Lung microvascular endothelial cell (primary cell): ENCODE data around the gene ANGPTL2. TPM values are rescaled to one million over a fixed set of nuclear protein-coding genes. Genes with fewer than 3 reads are reported as not detected.

ENCODE experiments used
- DNase-seq, 2 donors: peaks; one replicate each; pipeline versions ENCODE4 v3.0.0 to v3.0.0-alpha.2; 2010; ENCODE audit warnings: low read depth in 2 of 2
- total RNA-seq: library from RNA; depleted of rRNA; stranded (reverse); fragments of >200 nt; gene quantifications from 2 replicates; pipeline ENCODE4 v1.2.1, GENCODE V29; 2014

The ANGPTL2 gene
- total RNA-seq, 1 donor from 2014 or later, result 5.8 TPM

GRCh38 chr9:127136081-127136879 lies 13.8 kb upstream of the ANGPTL2 start:
- DNase-seq, result no peak

DNA sequence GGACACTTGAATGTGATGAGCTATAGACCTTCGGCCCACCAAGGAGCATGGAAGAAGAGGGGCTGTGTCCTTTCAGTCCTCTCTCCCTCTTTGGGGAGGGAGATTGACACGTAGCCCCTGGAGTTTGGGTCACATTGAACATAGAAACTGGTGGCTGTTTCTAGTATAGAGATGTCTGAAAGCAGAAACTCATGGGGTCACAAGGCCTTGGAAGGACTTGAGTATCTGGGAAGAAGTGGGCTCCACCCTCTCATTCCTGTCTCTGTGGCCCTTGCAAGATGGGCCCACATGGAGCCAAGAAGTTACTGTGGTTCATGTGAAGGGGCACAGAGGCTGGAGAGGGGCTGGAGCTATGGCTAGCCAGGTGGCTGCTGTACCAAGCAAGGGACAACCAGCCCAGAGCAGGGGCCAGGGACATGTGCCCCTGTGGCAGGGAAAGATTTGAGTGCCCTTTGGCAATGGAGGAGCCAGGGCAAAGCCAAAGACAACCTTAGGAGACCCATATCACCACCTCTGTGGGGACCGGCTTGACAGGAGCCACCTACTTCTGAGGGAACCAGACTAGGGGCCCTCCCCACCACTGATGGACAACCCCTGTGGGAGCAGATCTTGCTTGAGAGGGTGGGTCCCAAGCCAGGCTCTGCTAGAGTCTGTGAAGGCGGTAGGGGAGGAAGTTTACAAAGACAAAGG lies 12.8 kb upstream of the ANGPTL2 start:
- DNase-seq, result no peak

DNA sequence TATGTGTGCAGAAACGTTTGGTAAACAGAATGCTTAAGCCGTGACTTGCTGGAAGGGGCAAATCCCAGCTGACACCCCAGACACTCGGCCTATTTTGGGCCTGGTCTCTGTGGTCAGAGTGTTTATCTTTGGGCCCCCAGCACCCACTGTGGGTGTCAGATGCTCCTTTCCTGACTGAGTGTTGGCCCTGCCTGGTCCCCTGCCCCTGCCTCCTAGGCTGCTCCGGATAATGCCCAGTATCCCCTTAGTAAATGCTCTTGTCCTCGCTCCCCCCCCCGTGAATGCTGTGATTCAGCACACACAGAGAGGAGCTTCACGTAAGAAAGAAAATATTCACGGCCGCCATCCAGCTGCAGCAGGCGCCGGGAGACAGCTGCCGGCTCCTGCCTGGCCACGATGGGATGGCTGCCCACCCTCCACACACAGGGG lies 11.3 kb upstream of the ANGPTL2 start:
- DNase-seq, result no peak

DNA sequence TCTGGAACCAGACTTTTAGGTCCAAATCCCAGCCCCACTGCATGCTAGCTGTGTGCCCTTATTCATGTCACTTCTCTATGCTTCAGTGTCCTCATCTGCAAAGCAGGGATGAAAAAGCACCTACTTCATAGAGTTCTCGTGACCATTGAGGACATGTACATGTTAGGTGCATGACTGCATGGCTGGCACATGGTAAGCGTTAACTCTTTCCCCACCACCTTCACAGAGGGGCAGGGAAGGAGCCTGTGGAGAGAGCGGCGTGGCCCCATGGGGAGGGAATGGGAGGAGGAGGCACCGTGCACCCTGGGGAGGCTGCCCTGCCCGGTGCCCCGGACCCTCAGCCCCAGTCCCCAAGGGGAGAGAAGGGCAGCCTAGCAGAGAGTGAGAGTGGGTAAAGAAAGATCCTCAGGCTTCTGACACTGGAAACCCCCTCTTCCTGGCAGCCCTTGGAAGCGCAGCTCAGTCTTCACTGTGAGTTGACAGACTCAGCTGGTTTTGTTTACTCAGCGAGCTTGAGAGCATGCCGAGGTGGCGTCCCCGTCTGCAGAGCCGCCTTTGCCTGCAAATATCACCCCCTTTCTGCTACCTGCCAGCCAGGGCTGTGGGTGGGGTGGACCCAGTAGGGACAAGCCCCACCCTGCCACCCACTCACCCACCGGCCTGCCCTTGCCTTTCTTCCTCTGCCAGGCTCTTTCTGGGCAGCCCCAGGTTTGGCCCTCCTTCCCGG lies 10.6 kb upstream of the ANGPTL2 start:
- no peak for DNase-seq

GRCh38 chr9:127132375-127132774 lies 9.9 kb upstream of the ANGPTL2 start:
- no peak for DNase-seq

DNA sequence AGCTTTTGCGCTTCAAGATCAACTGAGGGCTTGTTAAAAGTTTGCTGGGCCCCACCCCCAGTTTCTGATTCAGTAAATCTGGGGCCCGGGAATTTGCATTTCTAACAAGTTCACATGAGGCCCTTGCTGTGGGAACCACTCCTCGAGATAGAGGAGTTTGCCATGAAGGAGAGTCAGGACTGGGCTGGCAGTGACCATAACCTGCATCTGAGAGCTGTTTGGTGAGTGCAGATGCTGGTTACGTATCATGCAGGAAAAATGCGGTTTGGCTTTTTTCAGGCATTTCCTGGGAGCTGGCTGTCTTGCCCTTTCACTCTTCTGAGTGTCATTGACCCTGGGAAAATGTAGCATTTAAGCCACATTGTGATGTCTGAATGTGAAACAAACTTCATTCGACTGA lies 9.4 kb upstream of the ANGPTL2 start:
- peak in 1 of 2 donors; percentile 45 for DNase-seq

GRCh38 chr9:127130661-127131538 lies 8.5 kb upstream of the ANGPTL2 start:
- no peak for DNase-seq

DNA sequence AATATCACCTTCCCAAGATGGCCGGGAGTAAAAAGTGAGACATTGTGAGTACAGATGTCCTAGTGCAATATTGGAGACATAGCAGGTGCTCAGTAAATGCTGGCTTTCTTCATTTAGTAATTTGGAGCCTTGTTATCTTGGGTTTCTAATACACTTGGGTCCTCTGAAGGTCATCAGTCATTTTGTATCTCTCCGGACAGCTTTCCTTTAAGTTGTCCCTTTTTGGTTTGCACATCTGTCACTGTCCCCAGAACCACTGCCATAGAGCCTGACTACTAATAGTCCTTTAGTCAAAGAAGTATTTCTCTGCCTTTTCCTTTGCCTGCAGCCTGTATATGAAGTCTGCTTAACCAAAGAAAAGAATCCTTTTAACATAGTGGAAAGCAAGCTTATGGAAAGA lies 7.8 kb upstream of the ANGPTL2 start:
- no peak for DNase-seq

DNA sequence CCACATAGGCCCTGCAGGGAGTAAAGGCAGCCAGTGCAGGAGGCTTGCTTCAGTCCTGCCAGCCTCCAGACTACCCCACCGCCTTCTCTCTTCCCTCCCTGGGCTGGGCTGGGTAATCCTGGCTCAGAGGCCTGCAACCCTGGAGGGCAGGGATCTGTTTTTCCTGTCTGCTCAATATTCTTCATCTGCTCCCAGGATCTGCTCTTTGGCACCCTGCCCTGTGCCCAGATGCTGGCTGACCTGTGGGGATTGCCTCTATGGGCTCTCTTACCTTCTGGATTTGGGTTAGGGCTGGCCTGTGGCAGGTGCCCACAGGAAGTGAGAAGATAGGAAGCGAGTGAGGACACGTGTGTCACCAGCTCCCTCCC lies 7.3 kb upstream of the ANGPTL2 start:
- DNase-seq, result no peak

- no peak for DNase-seq
Measured at GRCh38 chr9:127129073-127129717, 6.8 kb upstream of the ANGPTL2 start.

DNA sequence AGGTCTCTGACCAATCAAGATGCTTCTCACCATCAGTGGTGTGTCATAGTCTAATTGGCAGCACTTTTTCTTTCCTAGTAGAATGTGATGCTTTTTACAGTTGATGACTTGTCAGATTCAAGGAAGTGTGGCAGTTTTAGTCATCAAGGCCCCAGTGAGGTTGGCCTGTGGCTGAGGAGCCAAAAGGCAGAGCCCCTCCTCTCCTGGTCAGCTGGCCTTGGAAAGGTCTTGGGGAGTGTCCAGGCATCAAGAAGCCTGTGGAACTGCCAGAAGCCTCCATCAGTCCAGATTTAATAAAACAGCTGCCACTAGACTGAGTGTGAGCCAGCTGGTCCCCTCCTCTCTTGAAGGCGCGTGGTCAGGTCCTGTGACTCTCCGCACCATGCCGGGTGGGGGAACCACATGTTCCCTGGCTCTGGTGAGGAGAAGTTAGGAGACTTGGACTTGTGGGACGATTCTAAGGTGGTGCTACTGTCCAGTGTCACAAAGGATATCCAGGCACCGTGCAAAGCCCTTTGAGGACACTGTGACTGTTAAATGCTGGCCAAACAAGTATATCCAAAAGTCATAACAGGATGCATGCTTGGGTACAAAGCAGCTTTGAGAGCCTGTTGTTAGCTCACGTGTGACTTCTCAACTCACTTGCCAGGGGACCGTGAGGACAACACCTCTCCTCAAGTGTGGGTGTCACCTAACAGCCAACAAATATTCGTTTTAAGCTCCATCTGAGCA lies 6.1 kb upstream of the ANGPTL2 start:
- peak in 1 of 2 donors; percentile 64 for DNase-seq

GRCh38 chr9:127126971-127127370 lies 4.5 kb upstream of the ANGPTL2 start:
- DNase-seq, result no peak

- DNase-seq, result no peak
Measured at GRCh38 chr9:127124792-127125191, 2.4 kb upstream of the ANGPTL2 start.

DNA sequence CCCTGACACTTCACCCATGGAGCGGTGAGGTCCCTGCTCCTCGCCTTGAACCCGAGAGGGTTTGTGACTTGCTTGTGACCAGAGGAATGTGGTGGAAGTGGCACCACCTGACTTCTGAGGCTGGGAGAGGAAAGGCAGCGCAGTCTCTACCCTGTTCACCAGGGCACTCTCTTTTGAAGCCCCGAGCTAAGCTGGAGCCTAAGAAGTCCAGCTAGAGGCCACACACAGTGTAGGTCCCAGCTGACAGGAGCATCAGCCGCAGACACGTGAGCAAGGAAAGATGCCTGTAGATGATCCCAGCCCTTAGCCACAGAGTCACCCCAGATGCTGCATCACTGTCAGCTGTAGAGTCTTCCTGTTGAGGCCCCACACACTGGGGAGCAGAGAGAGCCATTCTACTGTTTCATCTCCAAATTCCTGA lies 1.7 kb upstream of the ANGPTL2 start:
- no peak for DNase-seq

DNA sequence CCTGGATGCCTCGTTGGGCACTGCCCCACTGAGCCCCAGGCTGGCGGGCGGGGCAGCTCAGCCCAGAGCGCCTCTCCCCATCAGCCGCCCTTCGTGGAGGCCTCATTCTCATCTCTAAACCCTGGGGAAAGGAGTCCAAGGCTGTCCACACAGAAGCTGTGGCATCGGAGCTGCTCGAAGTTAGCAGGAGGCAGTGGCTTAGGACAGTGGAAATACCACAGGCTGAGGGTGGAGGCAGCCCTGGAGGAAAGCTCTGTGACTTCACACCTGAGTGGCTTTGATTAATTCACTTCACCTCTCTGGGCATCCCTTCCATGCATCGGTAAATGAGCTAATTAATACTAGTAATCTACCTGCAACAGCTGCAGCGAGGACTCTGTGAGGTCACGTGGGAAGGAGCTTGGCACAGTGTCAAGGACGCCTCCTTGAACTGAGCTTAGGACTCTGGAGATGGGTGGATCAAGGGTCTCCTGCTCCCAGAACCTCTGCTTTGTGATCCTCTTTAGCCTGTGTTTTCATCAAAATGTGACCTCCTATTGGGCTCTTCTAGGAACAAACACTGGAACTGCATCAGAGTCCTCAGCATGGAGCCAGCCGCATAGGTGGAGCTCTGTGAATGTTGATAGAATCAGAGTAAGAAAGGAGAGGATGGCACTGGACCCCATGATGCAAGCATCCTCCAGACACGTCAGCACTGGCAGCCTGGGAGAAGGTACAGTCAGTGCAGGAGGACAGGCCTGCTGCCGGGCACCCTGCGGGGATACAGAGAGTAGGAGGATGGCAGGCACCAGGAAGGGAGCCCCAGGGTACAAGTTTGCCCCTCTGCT lies 842 bp upstream of the ANGPTL2 start:
- peak in 1 of 2 donors; percentile 13 for DNase-seq

DNA sequence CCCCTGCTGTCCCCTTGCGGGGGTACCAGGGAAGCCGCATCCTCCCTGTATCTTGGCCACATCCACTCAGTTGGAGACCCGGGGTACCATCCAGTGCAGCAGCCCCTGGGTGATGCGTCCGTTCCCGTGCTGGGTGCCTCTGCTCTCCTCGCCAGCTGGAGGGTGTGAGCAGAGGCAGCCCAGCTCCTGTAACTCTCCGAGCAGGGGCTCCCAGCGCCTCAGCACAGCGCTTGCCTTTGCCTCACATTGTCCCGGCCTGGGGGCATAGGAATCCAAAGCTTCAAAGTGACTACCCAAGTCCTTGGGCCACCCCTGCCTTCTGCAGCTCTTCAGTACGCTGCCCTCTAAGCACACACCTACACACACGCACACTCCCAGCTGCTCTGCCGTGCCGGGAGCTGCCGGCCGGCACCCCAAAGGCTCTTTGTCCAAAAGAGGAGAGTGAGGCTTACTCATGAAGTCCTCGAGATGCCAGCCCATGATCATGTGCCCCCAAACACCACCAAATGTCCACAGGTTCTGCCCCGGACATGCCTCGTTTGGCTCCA lies 733 bp downstream of the ANGPTL2 start:
- peak; percentile 29 to 41 for DNase-seq

- no peak for DNase-seq
Measured at GRCh38 chr9:127119320-127119709, 3.1 kb downstream of the ANGPTL2 start.

DNA sequence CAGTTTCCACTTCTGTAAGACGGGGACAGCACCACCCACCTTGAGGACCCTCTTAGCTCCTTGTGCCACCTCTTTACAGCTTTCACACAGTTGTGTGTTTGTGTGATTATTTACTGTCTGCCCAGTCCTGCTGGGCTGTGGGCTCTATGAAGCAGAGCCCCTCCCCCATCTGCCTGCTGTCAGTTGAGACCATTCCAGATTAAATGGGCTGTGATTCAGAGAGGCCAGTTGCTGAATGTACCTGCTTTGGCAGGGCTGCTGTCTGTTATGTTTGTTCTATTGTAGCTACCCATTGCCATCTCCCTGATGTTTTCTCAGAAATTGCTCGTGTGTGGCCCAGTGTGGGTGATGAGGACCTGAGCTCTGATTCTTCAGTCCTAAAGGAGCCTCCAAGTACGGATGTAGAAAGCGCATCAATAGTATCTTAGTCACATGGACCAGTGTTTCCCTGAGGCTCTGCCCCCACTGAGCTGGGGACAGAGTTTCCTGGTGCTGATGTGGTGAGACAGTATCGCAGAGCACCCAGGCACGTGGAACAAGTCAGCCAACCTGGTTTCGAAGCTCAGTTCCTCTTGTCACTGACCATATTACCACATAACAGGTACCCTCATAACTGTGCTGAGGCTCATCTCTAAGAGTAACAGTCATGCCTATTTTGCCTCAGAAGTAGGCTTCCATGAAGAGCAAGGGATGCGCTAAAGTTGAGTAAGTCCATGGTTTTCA lies 3.7 kb downstream of the ANGPTL2 start:
- DNase-seq, result peak in 1 of 2 donors; percentile 31
